IPS DF 4.7 (cell line): ENCODE results near the gene RBBP8.
"Not testable (repeated sequence)": the region's sequence is repeated elsewhere in the genome, so short reads cannot be mapped to it uniquely, and the experiment has no call there.

Experiments used
- DNase-seq: peaks from one replicate; pipeline ENCODE4 v3.0.0-alpha.2; 2013; ENCODE audit warnings: low spot score; ENCODE audit errors: extremely low read depth

Gene RBBP8

GRCh38 chr18:22943847-22944246, 10.7 kb downstream of the RBBP8 start:
- DNase-seq = no peak

- no peak for DNase-seq
These were observed 13.1 kb downstream of the RBBP8 start for GRCh38 chr18:22946217-22946616.

- DNase-seq = no peak
These were observed 13.7 kb downstream of the RBBP8 start for GRCh38 chr18:22946846-22947245.

DNA sequence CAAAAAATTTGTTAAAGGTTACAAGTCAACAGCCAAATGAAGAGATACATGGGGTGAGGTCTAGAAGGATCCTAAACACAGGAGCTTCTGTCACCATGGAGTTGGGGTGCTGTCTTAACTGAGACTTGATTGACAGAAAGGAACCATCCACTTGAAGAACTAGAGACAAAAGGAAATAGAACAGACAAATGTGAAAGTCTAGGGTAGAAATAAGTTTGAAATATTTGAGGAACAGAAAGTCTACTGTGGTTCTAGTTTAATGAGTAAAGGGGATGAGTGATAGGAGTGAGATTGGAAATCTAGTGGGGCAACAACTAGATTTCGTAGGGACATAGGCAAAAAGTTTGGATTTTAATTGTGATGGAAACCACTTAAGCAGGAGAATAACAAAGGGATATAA, 18.7 kb downstream of the RBBP8 start:
- no peak for DNase-seq

DNA sequence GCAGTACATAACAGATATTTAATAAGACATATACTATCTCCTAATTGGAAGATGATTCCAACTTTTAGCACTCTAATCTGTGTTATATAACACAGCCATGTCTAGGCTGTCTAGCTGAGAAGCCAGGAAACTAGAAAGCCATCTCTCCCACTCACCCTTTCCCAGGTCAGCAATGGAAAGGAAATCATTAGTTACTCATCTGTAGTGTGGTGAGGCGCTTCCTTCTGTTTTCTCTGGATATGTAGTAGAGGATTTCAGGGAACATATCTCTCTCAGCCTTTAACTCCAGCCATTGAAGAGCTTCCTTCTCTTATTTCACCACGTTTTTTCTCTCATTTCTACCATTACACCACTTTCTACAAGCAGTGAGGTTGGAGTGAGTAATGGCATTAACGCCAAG, 19.4 kb downstream of the RBBP8 start:
- no peak for DNase-seq

DNA sequence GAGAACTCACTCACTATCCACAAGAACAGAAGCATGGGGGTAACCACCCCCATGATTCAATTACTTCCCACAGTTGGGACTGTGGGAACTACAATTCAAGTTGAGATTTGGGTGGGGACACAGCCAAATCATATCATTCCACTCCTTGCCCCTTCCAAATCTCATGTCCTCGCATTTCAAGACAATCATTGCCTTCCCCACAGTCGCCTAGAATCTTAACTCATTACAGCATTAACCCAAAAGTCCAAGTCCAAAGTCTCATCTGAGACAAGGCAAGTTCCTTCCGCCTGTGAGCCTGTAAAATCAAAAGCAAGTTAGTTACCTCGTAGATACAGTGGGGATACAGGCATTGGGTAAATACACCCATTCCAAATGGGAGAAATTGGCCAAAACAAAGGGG, 20.9 kb downstream of the RBBP8 start:
- not testable (repeated sequence) for DNase-seq

GRCh38 chr18:22956226-22956625, 23.1 kb downstream of the RBBP8 start:
- no peak for DNase-seq

DNA sequence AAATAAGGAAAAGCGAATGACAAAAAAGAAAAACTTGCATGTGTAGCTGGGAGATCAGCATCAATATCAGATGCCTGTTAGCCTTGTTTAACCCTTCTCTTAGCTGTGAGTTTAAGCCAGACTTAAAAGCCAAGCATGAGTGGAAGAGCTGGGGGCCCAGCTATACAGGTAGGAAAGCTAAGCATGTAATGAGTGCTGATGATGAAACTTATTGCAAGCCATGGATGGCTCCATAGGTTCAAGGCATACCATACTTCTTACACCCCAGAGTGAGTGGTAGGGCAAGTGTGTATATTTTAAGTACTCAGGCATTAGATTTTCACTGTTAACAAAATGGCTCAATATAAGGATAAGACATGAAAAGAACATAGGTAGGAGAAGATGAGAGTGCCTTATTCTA, 28.0 kb downstream of the RBBP8 start:
- DNase-seq = no peak

DNA sequence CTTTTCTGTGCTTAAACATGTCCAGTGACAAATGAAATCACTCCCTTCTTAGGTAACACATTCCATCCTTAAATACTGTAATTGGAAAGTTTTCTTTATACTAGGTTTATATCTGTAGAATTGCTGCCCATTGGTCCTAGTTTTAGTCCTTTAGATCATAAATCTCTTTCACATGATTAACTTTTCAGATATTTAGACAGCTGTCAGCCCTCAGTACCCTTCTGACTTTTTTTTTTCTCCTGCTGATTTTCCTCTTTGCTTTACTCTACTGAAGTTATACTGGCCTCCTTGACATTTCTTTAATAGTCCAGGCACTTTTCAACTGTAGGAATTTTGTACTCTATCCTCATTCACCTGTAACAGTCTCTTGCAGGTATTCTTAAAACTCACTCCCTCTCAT, 28.9 kb downstream of the RBBP8 start:
- no peak for DNase-seq

- no peak for DNase-seq
These were observed 31.0 kb downstream of the RBBP8 start for GRCh38 chr18:22964116-22964515.

- DNase-seq = no peak
These were observed 31.6 kb downstream of the RBBP8 start for GRCh38 chr18:22964722-22965121.

DNA sequence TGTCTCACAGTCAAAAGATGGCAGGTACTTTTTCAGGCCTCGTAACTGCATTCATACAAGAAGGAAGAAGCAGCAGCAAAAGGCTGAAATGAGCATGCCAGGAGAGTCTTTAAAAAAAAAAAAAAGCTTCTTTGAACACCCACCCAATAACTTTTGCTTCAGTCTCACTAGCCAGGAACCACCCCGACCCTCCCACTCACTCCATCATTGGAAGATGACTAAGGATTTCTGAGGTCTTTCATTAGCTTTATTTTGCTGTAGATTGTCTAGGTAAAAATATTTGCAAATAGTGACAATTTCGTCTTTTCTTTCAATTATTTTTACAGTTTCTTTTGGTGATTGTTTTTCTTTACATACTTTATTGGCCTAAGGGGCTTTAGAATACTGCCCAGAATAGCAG, 37.9 kb downstream of the RBBP8 start:
- DNase-seq = no peak

DNA sequence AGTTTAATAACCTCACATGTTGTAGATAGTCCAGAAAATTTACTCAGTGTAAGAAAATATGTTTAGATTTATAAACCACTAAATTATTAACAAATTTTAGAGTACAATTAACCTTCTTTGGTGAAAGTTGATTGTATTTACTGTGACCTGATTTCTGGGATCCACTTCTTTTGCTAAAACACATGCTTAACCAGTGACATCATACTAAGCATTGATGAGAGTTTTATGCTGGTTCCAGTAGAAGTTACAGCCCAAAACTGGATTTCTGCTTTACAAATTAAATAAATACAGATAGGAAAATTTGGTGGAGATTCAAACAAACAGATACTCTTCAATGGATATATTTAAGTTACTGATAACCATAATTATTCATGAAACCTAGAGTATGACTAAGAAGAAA, 40.9 kb downstream of the RBBP8 start:
- DNase-seq = no peak

DNA sequence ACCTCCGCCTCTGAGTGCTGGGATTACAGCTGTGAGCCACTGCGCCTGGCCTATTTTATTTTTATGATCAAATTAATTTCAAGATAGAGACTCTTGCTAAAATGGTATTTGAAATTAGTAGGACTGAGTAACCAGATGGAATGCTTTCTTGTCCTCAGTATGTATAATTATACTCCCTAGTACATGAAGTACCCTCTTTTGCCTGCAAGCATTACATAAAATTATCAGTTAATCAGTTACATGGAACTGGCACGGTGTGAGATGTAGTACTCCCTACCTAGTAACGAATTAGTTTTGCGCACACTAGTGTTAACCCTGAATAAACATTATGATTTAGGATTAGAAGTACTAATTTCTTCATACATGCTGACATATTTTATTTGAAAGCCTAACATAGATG, 41.6 kb downstream of the RBBP8 start:
- no peak for DNase-seq

DNA sequence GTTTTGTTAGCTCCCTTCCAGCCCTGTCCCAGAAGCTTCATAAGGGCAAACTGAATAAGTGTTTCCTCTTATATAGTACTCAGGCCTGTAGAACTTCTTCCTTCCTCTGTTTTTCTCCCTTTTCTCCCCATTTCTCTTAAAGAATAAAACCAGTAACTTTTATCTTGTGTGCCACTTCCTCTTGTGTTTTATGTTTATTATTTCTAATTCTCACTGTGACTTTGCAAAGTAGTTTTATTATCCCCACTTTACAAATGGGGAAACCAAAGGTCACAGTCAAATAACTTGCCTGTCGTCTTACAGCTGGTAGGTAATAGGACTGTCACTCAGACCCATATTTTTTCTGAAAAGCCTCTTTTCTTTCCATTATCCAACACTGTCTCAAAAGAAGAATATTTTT, 42.4 kb downstream of the RBBP8 start:
- no peak for DNase-seq

- DNase-seq = no peak
These were observed 44.9 kb downstream of the RBBP8 start for GRCh38 chr18:22977847-22978701.

DNA sequence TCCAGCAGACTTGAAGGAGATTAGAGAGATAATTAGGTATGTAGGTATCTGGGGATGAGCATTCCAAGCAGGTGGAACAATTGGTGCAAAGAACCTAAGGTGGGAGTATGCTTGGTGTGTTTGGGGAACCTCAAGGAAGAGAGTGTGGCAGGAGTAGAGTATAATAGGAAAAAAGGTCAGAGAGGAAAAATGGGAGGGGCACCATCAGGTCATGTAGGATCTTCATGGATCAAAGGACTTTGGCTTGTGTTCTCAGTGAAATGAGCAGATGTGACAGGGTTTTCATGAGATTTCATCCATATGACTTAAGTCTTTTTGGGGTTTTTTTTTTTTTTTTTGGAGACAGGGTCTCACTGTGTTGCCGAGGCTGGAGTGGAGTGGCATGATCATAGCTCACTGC, 47.3 kb downstream of the RBBP8 start:
- DNase-seq = no peak

DNA sequence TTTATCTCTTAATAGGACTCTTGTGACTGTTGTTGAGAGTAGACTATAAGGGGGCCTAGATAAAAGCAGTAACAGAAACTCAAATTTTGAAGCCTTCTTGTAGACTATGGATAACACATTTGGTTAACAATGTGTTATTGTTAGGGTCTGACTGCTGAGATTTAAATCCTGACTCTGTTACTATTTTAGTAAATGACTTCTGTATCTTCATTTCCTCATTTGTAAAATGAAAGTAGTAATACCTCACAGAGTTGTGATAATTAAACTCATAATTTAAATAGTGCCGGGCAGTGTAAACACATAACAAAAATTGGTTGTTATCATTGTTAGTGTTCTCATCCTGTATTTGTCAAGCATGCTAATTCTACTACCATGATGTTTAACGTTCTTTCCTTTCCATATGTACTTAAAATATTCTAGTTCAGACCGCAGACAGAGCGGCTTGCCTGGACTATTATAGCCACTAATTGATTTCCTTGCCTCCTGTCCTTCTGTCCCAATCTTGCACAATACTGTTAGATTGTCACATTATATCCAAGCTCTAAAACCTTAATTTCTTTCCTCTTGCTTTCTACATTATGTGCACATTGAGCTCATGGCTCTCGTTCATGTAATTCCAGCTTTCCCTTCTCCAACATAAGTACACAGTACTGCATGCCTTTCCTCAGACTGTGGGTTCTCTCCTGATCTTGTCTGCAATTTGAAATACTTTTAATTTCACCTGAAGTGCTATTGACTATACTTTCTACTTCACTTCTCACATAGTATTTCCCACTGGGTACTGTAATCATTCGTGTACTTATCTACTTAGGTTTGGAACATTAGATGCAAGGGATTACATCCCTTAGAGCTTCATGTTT, 48.4 kb downstream of the RBBP8 start:
- no peak for DNase-seq

DNA sequence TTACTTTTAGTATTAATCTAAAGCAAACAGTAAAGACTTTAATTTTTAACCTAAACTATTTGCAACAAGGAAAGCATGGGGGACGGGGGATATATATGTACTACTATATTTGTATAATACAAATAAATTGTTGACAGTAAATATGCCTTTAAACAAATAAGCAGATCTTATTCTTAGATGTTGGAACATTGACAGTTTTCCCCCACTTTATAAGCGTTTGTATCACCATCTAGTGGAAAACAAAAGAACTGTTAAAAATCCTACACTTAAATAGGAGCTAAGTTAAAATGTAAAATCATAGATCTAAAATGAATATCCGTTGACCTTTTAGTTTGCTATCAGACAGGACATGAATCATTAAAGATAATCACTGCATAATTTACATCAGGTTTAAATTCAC, 50.0 kb downstream of the RBBP8 start:
- no peak for DNase-seq

DNA sequence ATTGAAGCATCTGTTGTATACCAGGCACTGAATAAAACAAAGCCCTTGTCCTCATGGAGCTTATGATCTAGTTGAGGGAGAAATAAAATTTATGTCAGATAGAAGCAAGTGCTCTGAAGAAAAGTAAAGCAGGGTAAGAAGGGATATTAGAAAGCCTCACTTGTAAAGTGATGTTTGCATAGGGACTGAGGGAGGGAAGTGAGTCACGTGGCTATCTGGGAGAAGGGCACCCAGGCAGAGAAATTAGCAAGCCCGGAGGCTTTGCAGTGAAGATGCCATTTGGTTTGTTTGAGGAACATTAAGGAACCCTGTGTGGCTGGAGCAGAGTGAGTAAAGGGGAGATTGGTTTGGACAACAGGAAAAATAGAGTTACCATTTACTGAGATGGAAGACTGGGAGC, 52.1 kb downstream of the RBBP8 start:
- DNase-seq = no peak

DNA sequence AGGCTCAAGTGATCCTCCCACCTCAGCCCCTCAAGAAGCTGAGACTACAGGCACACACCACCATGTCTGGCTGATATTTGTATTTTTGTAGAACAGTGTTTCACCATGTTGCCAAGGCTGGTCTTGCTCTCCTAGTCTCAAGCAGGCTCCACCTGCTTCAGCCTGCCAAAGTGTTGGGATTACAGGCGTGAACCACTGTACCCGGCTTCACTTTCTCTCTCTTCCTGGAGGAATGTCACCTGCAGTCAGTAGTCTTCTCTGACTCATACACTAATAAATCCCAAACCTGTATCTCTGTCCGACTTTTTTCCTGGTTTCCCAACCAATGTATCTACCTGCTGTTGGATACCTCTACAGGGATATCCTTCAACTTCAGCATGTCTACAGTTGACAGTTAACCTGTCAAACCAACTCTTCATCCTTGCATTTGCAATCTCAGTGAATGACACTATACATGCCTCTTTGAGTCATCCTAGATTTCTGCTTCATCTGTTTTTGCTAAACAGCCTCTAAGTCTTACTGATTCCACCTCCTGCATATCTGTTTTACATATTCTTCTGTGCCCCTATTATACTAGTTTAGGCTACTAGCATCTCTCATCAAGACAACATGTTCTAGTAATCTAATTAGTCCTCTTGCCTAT, 54.5 kb downstream of the RBBP8 start:
- no peak for DNase-seq

- DNase-seq = no peak
These were observed 55.1 kb downstream of the RBBP8 start for GRCh38 chr18:22988208-22988607.
